NCI-H2107 (cell line): Measurements from ENCODE around the gene TRAFD1.
"Not testable (repeated sequence)": the region's sequence is repeated elsewhere in the genome, so short reads cannot be mapped to it uniquely, and the experiment has no call there.

ENCODE experiments used
- DNase-seq: peaks from one replicate; lab custom pipeline; 2025; lab: John Stamatoyannopoulos, UW

TRAFD1 gene

GRCh38 chr12:112116232-112117060, 8.9 kb upstream of the TRAFD1 start:
- DNase-seq: peak; percentile 77

- no peak for DNase-seq
These were observed 7.7 kb upstream of the TRAFD1 start for GRCh38 chr12:112117685-112118084.

GRCh38 chr12:112121780-112122565, 3.4 kb upstream of the TRAFD1 start:
- DNase-seq: no peak

- no peak for DNase-seq
These were observed 2.3 kb upstream of the TRAFD1 start for GRCh38 chr12:112122823-112123690.

- no peak for DNase-seq
These were observed 476 bp upstream of the TRAFD1 start for GRCh38 chr12:112124918-112125249.

- no peak for DNase-seq
These were observed 659 bp downstream of the TRAFD1 start for GRCh38 chr12:112126000-112126438.

- no peak for DNase-seq
These were observed 1.6 kb downstream of the TRAFD1 start for GRCh38 chr12:112126911-112127310.

GRCh38 chr12:112130441-112130998, 5.2 kb downstream of the TRAFD1 start:
- no peak for DNase-seq

- no peak for DNase-seq
These were observed 6.3 kb downstream of the TRAFD1 start for GRCh38 chr12:112131686-112132085.

- no peak for DNase-seq
These were observed 8.1 kb downstream of the TRAFD1 start for GRCh38 chr12:112133418-112133817.

GRCh38 chr12:112134731-112135130, 9.4 kb downstream of the TRAFD1 start:
- no peak for DNase-seq

GRCh38 chr12:112140728-112141127, 15.4 kb downstream of the TRAFD1 start:
- no peak for DNase-seq

- no peak for DNase-seq
These were observed 20.8 kb downstream of the TRAFD1 start for GRCh38 chr12:112146123-112146522.

- no peak for DNase-seq
These were observed 22.7 kb downstream of the TRAFD1 start for GRCh38 chr12:112148031-112148513.

GRCh38 chr12:112149596-112149995, 24.2 kb downstream of the TRAFD1 start:
- no peak for DNase-seq

GRCh38 chr12:112151766-112152541, 26.6 kb downstream of the TRAFD1 start:
- no peak for DNase-seq

- no peak for DNase-seq
These were observed 28.0 kb downstream of the TRAFD1 start for GRCh38 chr12:112153181-112153892.

- no peak for DNase-seq
These were observed 28.5 kb downstream of the TRAFD1 start for GRCh38 chr12:112153893-112154219.

- DNase-seq: not testable (repeated sequence)
These were observed 33.2 kb downstream of the TRAFD1 start for GRCh38 chr12:112158461-112159145.

- no peak for DNase-seq
These were observed 33.8 kb downstream of the TRAFD1 start for GRCh38 chr12:112159146-112159541.
